Testis (tissue), 3 donors: Measurements from ENCODE around the gene STAT4. TPM values are rescaled to one million over a fixed set of nuclear protein-coding genes. Genes with fewer than 3 reads are reported as not detected.

Source experiments
- DNase-seq: peaks from one replicate; pipeline ENCODE4 v3.0.0-alpha.2; 2019
- H3K27ac ChIP-seq, 2 donors: fragments of 200-600 bp; sonication (generic); one replicate each; pipeline ENCODE4 v1.5.1; 2019
- H3K27me3 ChIP-seq: fragments of 200-600 bp; sonication (generic); one replicate; pipeline ENCODE4 v1.5.1; 2019
- H3K36me3 ChIP-seq: fragments of 200-600 bp; sonication (generic); one replicate; pipeline ENCODE4 v1.5.1; 2017; ENCODE audit warnings: low read depth; ENCODE audit errors: missing control alignments
- H3K4me1 ChIP-seq: fragments of 200-600 bp; sonication (generic); one replicate; pipeline ENCODE4 v1.5.1; 2019
- H3K4me3 ChIP-seq, 2 donors: fragments of 200-600 bp; sonication (generic); one replicate each; pipeline ENCODE4 v1.5.1; 2017 to 2019
- H3K9me3 ChIP-seq: fragments of 200-600 bp; sonication (generic); one replicate; pipeline ENCODE4 v1.5.1; 2017
- CTCF ChIP-seq, 3 experiments: fragments of 450-650 bp in 2 of 3; fragments of 200-600 bp in 1 of 3; sonication (generic) in 1 of 3; IDR thresholded peaks; one replicate each; pipeline ENCODE4 v1.5.1; 2016 to 2019; ENCODE audit warnings: antibody characterized with exemption in 3 of 3, mild to moderate bottlenecking in 2 of 3, moderate library complexity in 1 of 3
- POLR2A ChIP-seq: fragments of 450-650 bp; IDR thresholded peaks from one replicate; pipeline ENCODE4 v1.6.1; 2017; ENCODE audit warnings: antibody characterized with exemption, mild to moderate bottlenecking, moderate library complexity
- WGBS, 2 donors: methylation state at CpG; one replicate each; pipeline ENCODE4 v1.1.5; 2018; 5-methylcytosine and 5-hydroxymethylcytosine counted together
- intact Hi-C: fragments of 100-400 bp; cut with DNase I; formaldehyde crosslinking; loops from one replicate; pipeline ENCODE4 v1.15.1; 2023; ENCODE audit warnings: low total_unique reads
- polyA plus RNA-seq: library from polyadenylated mRNA; stranded (reverse); fragments of 350-450 nt; fragmentation: Illumina TruSeq; extraction: RNeasy Lipid Tissue Mini Kit (QIAGEN cat#74804); gene quantifications from one replicate; pipeline ENCODE4 v1.2.3, GENCODE V29; 2014; ENCODE audit warnings: low read depth, low replicate concordance; ENCODE audit not compliant: insufficient read depth
- small RNA-seq, 2 donors: library from RNA; depleted of rRNA; stranded (forward); fragments of <200 nt; gene quantifications; one replicate each; pipeline ENCODE3, GENCODE V24; 2016
- total RNA-seq, 2 donors: library from RNA; depleted of rRNA; stranded (reverse); fragments of >200 nt; gene quantifications; one replicate each; pipeline ENCODE4 v1.2.3, GENCODE V29; 2016

The STAT4 gene
- total and polyA plus RNA-seq, 3 donors from 2014 or later = 23.0 to 59.4 (median 36.4) TPM

DNA sequence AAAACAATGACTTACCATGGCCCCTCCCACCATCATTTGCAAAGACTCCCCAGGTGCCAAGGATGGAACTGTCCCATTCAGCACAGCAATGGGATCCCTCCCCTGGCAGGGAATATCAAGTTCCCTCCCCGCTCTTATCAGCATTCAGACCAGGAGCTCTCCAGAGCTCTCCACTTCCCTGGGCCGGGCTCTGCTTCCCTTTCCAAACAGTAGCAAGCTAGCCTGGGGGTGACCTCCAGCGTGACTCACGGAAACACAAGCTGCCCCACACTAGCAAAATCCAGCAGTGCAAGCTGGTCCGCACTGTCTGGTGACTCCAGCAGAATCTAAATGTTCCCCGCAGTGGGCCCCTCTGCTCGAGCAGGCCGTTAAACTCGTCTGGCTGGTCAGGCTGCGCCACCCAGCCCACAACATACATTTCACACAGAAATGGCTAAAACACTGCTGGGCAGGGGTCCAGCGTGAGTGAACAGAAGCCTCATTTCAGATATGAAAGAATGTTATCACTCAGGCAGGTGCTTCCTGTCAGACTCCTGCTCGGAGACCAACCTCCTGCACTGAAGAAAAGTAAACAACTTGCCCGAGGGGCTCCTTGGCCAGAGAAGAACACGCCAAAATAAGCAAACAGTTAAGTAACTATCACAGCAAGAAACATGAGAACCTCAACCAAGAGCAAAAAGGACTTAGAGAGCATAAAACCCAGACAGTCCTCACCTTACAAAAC, 170.7 kb downstream of the STAT4 start:
- no peaks in the 10 kb centered on the region for H3K9me3 ChIP-seq
- H3K36me3 ChIP-seq = no peaks in the 10 kb centered on the region
- WGBS, 2 donors = 33 to 44% methylated on average over 13 to 14 of the region's 14 CpGs
- DNase-seq = peak; percentile 72
- no peak overlapping the region for H3K4me3 ChIP-seq
- H3K27ac ChIP-seq = peak overlapping the region in 1 of 2 donors; percentile 11
- peaks cover 10% of the 10 kb centered on the region for H3K4me1 ChIP-seq
- TF ChIP-seq POLR2A = no peak
- no peak for TF ChIP-seq CTCF (IDR thresholded peaks at IDR 0.05)
- no peaks in the 10 kb centered on the region for H3K27me3 ChIP-seq
- intact Hi-C loops = no loop called here

Small RNA genes within 50 kb of the gene (small RNA-seq; reads per million reads assigned to genes)
- gene RNU6-959P = 0 reads per million in 2 donors

Other genes starting within 250 kb of the STAT4 start
- 10 to 100 TPM; 52.7 to 60.5 TPM for gene STAT1, start 136.8 kb downstream of the STAT4 start, total RNA-seq
- 87.1 TPM for gene STAT1, start 136.8 kb downstream of the STAT4 start, polyA plus RNA-seq
- gene MYO1B, start 94.4 kb upstream of the STAT4 start, total RNA-seq = 10 to 100 TPM; 26.8 to 30.8 TPM
- 14.5 TPM for gene MYO1B, start 94.4 kb upstream of the STAT4 start, polyA plus RNA-seq